ENCODE results near the gene PITX1.

Gene PITX1

DNA sequence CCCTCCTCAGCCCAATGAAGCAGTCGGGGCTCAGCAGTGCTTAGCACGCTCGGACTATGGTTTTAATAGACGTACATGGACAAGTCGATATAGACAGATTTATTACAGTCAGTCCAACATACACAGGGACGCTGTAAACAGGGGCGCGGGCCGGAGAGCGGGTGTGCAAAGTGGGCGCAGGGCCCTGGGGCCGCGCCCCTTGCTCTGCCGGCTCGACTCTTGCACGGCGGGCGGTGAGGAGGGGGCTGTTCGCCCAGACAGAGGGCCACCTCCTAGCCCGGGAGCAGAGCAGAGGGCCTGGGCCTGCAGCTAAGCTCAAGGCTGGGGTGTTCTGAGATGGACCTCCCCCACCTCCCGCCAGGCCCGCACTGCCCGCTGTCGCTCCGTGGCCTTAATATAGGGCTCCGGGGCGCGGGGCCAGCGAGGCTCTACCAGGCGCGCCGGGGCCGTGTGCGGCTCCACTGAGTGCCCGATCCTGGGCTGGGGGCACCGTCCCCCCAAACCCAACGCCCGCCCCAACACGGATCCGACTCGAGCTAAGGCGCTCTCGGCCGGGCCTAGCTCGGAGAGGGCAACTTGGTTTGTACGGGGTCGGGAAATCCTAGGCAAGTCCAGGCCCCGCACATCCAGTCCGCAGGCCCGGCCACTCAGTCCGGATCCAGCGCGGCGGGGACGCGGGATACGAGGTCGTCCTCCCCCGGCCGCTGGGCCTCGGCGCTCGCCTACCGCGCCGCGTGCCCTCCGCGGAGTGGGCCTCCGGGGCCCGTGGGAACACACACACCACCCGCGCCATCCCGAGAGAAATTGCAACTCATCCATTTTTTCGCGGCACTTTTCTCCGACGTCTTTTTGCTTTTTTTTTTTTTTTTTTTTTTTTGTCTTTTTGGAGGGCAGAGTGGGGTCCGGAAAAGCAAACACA is 6.1 kb downstream of the PITX1 start:
- DNase-seq: no peak

DNA sequence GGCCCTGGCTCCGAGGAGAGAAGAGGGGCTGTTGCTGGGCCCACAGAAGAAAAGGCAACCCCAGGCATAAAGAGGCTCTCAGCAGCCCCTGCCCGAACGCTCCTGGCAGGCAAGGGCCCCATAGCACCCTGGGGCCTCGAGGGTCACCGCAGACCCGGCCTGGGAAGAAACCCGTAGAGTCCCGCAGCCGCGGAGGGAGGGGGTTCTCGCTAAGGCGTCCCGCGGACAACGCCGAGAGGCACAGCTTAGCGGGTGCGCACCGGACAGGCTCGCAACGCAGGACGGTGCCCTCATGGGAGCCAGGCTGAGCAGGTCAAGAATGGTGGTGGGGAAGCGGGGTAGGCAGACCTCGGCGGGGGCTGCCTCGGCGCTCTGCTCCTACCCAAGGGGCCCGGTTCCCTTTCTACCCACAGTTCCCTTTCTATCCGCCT is 6.7 kb downstream of the PITX1 start:
- no peak for DNase-seq

GRCh38 chr5:135026645-135027265 is 7.3 kb downstream of the PITX1 start:
- no peak for DNase-seq

GRCh38 chr5:135025730-135026644 is 8.0 kb downstream of the PITX1 start:
- no peak for DNase-seq

- DNase-seq: no peak
Measured at GRCh38 chr5:135024956-135025729, 8.9 kb downstream of the PITX1 start.

GRCh38 chr5:135020111-135020895 is 13.7 kb downstream of the PITX1 start:
- DNase-seq: no peak

DNA sequence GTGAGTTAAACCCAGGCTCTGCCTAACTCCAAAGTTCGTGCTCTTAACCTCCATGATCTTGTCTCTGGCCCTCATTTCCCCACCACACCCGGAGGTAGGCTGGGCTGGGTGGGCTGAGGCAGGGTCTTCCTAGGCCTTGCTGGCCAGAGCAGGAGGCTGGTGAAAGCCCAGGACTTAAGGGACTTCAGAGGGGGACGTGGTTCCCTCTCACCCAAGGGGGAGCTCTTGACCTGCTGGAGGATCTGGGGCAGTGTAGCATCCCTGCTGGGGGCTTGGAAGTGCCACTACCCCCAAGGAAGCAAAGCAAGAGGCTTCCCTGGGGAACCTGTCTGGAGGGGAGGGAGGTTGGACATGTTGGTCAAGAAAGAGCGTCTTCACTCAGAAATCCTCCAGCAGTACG is 14.7 kb downstream of the PITX1 start:
- no peak for DNase-seq

GRCh38 chr5:135018457-135018856 is 15.6 kb downstream of the PITX1 start:
- no peak for DNase-seq

GRCh38 chr5:135016861-135017290 is 17.2 kb downstream of the PITX1 start:
- no peak for DNase-seq

DNA sequence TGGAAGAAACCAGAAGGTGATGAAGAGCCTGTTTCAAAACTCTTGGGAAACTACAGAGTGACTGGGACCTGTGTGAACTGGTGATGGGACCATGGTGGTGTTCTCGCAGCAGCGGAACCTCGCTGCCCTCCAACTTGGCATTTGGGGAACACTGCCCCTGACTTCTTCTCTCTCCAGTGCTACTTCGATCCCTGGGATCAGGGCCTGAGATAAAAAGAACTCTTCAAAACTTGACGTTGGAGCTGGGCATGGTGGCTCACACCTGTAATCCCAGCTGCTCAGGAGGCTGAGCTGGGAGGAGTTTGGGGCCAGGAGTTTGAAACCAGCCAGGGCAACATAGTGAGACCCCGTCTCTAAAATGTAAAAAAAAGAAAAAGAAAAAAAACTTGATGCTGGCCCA is 18.1 kb downstream of the PITX1 start:
- no peak for DNase-seq

GRCh38 chr5:135013947-135014570 is 20.0 kb downstream of the PITX1 start:
- DNase-seq: no peak

DNA sequence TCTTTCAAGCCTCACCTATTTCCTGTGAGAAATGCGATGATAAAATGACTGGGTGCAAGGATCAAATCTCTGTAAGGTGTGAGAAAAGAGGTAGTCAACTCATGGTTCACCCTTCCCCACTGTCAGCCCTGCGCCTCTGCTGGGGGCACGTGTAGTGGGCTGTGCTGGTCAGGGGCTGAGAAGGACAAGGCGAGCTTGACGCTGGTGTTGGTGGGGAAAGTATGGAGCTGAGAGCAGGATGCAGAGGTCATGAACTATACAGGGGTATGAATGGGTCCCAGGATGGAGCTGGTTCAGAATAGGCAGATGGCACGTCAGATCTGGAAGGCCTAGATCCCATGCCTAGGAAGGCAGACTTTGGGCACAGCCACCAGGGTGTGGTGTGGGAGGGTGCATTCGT is 20.6 kb downstream of the PITX1 start:
- no peak for DNase-seq

DNA sequence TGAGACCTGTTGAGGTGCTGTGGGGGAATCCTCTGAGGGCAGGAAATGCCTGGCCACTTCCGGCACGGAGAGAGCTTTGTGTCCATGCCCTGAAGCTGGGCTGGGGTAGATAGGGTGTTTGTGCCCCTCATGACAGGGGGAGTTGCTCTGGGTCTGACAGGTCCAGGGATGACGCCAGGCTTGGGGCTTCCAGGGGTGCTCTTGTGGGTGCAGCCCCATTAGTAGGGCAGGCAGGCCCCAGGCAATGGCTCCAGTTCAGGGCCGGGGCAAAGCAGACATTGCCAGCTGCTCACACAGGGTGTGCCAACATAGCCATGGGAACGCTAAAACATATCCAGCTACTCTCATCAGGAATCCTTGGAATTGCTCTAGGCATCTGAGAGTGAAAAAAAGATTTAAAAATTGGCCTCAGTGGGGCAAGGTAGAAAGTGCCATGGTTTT is 21.1 kb downstream of the PITX1 start:
- no peak for DNase-seq

DNA sequence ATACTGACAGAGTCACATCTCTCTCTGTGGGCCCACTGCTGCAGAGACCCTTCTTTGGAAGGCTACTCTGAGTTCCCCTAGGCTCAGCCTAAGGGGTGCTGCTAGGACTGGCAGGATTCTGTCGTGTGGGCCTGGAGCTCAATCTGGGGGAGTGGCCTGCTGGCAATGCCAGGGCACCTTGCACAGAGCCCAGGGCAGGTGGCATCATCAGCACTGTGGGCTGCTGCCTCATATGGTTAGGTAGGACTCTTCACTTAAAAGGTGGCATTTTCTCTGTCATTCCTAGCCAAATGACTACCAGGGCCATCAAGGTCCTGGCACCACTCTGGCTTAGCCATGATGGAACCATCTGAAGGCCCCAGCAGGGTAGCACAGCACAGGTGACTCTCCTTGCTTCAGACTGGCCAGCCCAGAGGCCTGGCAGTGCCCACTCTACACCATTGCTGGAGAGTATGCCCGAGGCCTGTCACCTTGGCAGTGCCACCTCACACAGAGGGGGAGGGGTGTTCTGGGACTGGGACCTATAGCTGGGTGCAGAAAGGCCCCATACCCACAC is 21.9 kb downstream of the PITX1 start:
- no peak for DNase-seq

- DNase-seq: no peak
Measured at GRCh38 chr5:135011355-135012032, 22.5 kb downstream of the PITX1 start.

DNA sequence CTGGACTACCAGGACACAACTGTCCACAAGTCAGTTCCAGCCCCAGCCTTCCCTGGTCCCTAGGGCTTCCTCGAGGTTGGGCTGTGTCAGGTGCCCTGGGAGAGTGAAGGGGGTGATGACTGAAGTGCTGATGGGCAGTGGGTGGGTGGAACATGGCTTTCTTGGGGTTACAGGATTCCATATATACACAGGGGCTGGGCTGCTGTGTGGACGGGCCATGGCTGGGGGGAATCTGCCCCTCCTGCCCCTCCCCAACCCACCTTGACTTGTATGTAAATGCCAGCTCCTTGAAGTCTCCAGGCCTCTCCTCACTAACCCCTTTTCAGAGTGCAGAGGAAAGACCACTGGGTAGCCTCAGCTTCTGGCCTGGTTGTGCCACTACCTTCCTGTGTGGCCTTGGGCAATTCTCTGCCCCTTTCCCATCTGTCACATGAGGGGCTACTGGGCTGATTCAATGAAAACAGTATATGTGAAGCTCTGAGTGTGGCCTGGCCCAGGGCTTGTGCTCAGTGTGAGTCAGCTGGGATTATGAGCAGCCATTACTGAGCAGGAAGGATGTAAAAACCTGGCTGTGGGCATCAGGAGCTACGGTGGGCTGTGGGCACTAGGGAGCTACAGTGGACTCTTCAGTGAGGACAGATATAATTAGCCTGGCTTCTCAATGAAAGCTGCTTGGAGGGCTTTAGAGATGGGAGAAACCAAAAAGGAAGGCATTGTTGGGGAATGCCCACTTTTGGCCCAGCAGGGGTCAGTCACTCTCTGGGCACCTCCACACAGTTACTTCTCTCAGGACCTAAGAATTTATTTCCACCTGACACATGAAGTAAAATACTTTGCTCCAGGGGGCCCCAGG is 23.3 kb downstream of the PITX1 start:
- no peak for DNase-seq

DNA sequence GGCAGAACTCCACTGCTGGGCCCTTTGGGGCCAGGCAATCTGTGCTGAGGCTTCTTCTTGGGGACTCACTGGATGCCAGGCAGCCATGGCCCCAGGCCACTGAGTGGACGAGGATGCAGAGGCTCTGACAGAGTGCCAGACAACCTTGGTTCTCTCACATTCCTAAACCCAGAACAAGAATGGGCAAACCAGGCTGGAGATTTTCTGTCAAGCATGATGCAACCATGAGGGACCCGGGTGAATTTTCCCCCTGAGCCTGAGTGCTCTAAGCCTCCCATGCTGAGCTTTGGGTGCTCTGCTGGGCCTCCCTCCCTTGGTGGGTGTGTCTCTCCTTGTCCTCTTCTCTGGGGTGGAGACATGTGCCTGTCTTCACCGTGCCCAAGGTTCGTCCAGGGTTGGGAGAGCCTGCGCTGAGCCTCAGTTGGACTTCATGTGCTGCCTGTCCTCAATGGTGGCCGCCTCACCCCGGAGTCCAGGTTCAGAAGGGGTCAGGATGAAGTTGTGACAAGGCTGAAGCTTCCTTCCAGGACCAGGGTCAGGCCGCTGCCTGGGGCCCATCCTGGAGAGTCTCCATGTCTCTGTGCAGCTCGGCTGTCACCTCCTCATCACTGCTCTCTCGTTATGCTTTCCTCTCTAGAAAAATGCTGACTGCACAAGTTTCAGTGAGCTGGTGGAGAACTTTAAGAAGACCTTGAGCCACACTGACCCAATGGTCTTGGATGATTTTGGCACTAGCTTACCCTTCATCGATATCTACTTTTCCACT is 24.1 kb downstream of the PITX1 start:
- DNase-seq: no peak

Data from CD4-positive, alpha-beta T cell treated with Interferon alpha-2 for 1 hour (primary cell).